Hepatocyte (in vitro differentiated cells): ENCODE measurements around the gene LYPD4.

Experiments used
- EZH2 ChIP-seq: fragments of 200-600 bp; sonication (generic); IDR thresholded peaks from 2 replicates; pipeline ENCODE4 v1.6.1; 2016; ENCODE audit warnings: antibody characterized with exemption, mild to moderate bottlenecking, borderline replicate concordance
- EZH2phosphoT487 ChIP-seq: fragments of 200-600 bp; sonication (generic); IDR thresholded peaks from one replicate; pipeline ENCODE4 v1.6.1; 2018; ENCODE audit warnings: antibody characterized with exemption, mild to moderate bottlenecking, low read depth, moderate library complexity; ENCODE audit not compliant: unreplicated experiment, severe bottlenecking
- TF ChIP-seq, protein P1 (sequence below): fragments of 200-600 bp; sonication (generic); IDR thresholded peaks from 2 replicates; pipeline ENCODE4 v1.5.1; 2016; ENCODE audit warnings: antibody characterized with exemption, mild to moderate bottlenecking; ENCODE audit not compliant: poor library complexity

DNA sequence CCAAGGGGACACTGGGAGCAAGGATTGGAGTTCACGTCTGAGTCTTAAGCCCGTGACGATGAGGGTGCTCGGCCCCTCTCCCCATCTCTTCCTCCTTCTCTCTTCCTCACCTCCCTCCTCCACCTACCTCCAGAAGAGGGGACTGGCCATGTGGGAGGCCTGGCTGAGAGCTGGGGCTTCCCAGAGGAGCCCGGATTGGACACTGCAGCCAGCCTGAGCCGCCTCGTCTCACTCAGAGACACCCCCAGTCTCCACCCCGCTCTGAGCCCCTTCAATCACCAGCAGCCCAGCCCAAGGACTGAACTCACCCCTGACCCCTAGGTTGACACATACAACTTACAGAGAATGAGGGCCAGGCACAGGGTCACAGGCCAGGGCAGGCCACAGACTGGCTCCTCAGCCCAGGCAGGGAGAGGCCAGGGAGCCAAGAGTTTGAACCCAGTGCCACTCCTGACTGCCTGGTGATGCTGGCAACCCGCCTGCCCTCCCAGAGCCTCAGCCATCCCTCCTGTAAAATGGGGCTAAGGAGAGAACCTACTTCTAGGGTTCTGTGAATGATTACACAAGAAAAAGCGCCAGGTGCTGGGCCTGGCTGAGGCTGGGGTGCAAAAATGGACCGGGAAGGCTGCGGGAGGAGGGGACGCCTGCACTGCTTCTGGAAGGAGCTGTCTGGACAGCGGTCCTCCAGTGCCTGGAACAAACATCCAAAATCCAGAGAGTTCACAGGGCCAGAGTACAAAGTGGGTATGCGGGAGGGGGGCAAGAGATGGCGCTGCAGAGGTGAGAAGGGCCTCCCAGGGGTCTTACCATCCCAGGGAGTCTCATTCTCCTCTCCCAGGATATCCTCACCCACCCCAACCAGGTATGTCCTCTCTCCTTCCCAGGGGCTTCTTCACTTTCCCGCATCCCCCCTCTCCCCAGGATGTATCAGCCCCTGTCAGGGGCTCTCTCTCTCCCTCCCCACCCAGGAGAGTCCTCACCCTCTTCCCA is 33.7 kb upstream of the LYPD4 start:
- no peak for TF ChIP-seq EZH2
- TF ChIP-seq, protein P1, sequence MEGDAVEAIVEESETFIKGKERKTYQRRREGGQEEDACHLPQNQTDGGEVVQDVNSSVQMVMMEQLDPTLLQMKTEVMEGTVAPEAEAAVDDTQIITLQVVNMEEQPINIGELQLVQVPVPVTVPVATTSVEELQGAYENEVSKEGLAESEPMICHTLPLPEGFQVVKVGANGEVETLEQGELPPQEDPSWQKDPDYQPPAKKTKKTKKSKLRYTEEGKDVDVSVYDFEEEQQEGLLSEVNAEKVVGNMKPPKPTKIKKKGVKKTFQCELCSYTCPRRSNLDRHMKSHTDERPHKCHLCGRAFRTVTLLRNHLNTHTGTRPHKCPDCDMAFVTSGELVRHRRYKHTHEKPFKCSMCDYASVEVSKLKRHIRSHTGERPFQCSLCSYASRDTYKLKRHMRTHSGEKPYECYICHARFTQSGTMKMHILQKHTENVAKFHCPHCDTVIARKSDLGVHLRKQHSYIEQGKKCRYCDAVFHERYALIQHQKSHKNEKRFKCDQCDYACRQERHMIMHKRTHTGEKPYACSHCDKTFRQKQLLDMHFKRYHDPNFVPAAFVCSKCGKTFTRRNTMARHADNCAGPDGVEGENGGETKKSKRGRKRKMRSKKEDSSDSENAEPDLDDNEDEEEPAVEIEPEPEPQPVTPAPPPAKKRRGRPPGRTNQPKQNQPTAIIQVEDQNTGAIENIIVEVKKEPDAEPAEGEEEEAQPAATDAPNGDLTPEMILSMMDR = no peak
- TF ChIP-seq EZH2phosphoT487 = no peak
